ENCODE data around the gene GABRR3. TPM values are rescaled to one million over a fixed set of nuclear protein-coding genes. Genes with fewer than 3 reads are reported as not detected.
A peak's percentile ranks its signal among the peaks of the same experiment; 100 is the strongest.

Gene GABRR3
- total and polyA plus RNA-seq, 12 donors: not detected

- ATAC-seq: no peak
- no peaks in the 10 kb centered on the region for H3K9me3 ChIP-seq
- H3K27ac ChIP-seq: no peak overlapping the region
- intact Hi-C loops (cut with DNase I): loop anchor here in 6 of 10 donors (5.0 to 10.0 kb wide), 5 partner anchors 47 to 158 kb away; partner anchors contain the start of gene CRYBG3 (in 2 of the 6)
- no peaks in the 10 kb centered on the region for H3K36me3 ChIP-seq
- H3K27me3 ChIP-seq: no peaks in the 10 kb centered on the region
- WGBS, 2 donors: 73 to 86% methylated on average over 3 of the region's 3 CpGs
- H3K4me3 ChIP-seq: no peak overlapping the region
- DNase-seq: no peak
- peaks cover 0 to 26% (median 12%) of the 10 kb centered on the region in 9 donors for H3K4me1 ChIP-seq
- TF ChIP-seq CTCF (IDR thresholded peaks at IDR 0.05): no peak
Measured at GRCh38 chr3:97974996-97975395, 60.1 kb downstream of the GABRR3 start.

GRCh38 chr3:97972976-97973375 is 62.1 kb downstream of the GABRR3 start:
- 93% methylated on average over 9 of the region's 9 CpGs for WGBS, 2 donors
- H3K27me3 ChIP-seq: no peaks in the 10 kb centered on the region
- no peaks in the 10 kb centered on the region for H3K9me3 ChIP-seq
- no peaks in the 10 kb centered on the region for H3K36me3 ChIP-seq
- H3K27ac ChIP-seq: peak overlapping the region in 6 of 10 donors; percentile 79 to 88 (median 81)
- ATAC-seq: no peak
- H3K4me3 ChIP-seq: peak overlapping the region in 9 of 10 donors; percentile 63 to 83 (median 77)
- intact Hi-C loops (cut with DNase I): loop anchor here in 3 of 10 donors (5.0 to 10.0 kb wide), 4 partner anchors 52 to 156 kb away; partner anchors contain the start of gene CRYBG3 (in 2 of the 3)
- no peak for DNase-seq
- no peak for TF ChIP-seq CTCF (IDR thresholded peaks at IDR 0.05)
- peaks cover 0 to 29% (median 12%) of the 10 kb centered on the region in 9 donors for H3K4me1 ChIP-seq

- intact Hi-C loops (cut with DNase I): loop anchor here in 3 of 10 donors (5.0 to 10.0 kb wide), 4 partner anchors 53 to 155 kb away; partner anchors contain the start of gene CRYBG3 (in 2 of the 3)
Measured at GRCh38 chr3:97971679-97972567, 63.2 kb downstream of the GABRR3 start, which contains the start of gene RIOX2. RIOX2 (minus strand) TSS chr3:97972431; CDS start chr3:97967593, 4,838 bp downstream.

More at GRCh38 chr3:97971679-97972567, 63.2 kb downstream of the GABRR3 start, which contains the start of gene RIOX2:
- peaks cover 0 to 5% (median 0%) of the 10 kb centered on the region in 9 donors for H3K36me3 ChIP-seq
- 2 to 3% methylated on average over 81 to 82 of the region's 82 CpGs for WGBS, 2 donors
- ATAC-seq: peak; percentile 91 to 99 (median 95)
- peak; percentile 57 to 81 for DNase-seq
- no peaks in the 10 kb centered on the region for H3K27me3 ChIP-seq
- peak in 4 of 9 donors; percentile 25 to 36 (median 32) for TF ChIP-seq CTCF (IDR thresholded peaks at IDR 0.05)
- no peaks in the 10 kb centered on the region for H3K9me3 ChIP-seq
- peaks cover 0 to 33% (median 12%) of the 10 kb centered on the region in 9 donors for H3K4me1 ChIP-seq
- peak within 1 kb of the TSS in 9 of 10 donors; percentile 73 to 88 (median 81) for H3K27ac ChIP-seq
- H3K4me3 ChIP-seq: peak within 1 kb of the TSS; percentile 63 to 83 (median 76)
